ENCODE measurements around the gene KIR2DL3. TPM values are rescaled to one million over a fixed set of nuclear protein-coding genes. Genes with fewer than 3 reads are reported as not detected.
"Not testable (repeated sequence)": the region's sequence is repeated elsewhere in the genome, so short reads cannot be mapped to it uniquely, and the experiment has no call there.

Gene KIR2DL3
- total RNA-seq, 1 experiment from 2014 or later = not detected

GRCh38 chr19:54775830-54776229 lies 37.5 kb downstream of the KIR2DL3 start:
- not testable (repeated sequence) for H3K14ac ChIP-seq (ENCODE audit: insufficient read depth, low read length); H3K4me3 Mint-ChIP-seq; H3K23ac ChIP-seq (ENCODE audit: insufficient read length, low read depth, low read length); H2BK5ac ChIP-seq (ENCODE audit: insufficient read length, low read length); H3K27me3 ChIP-seq (ENCODE audit: insufficient read depth, low read length); H3K27ac ChIP-seq (ENCODE audit: insufficient read length, low read depth, low read length); H3K79me2 ChIP-seq (ENCODE audit: insufficient read depth, low read length); H3K4ac ChIP-seq (ENCODE audit: low read depth, low read length); DNase-seq; H3K9ac ChIP-seq (ENCODE audit: extremely low read depth, insufficient read length, low read length); H4K20me1 ChIP-seq (ENCODE audit: control insufficient read depth, insufficient read depth, insufficient read length); H3T11ph ChIP-seq (ENCODE audit: low read length); H4K8ac ChIP-seq (replicated peaks; ENCODE audit: insufficient read length, low read depth, low read length); H2BK15ac ChIP-seq (ENCODE audit: low read depth, low read length); H2AK5ac ChIP-seq (ENCODE audit: insufficient read length, low read length); H4K5ac ChIP-seq (ENCODE audit: insufficient read length, low read depth, low read length); H3K56ac ChIP-seq (ENCODE audit: insufficient read length, low read depth, low read length); H3K23me2 ChIP-seq (ENCODE audit: insufficient read length, low read depth, low read length, poor library complexity, severe bottlenecking); H3K4me1 ChIP-seq (ENCODE audit: insufficient read depth, low read length); H3K27me3 Mint-ChIP-seq (ENCODE audit: low read depth); H3K79me1 ChIP-seq (ENCODE audit: insufficient read depth, low read depth, low read length, poor library complexity, severe bottlenecking); H2BK120ac ChIP-seq (ENCODE audit: low read depth, low read length, poor library complexity, severe bottlenecking); H3K4me1 Mint-ChIP-seq; H3K18ac ChIP-seq (ENCODE audit: insufficient read length, low read depth, low read length); H3K27ac Mint-ChIP-seq; H2AFZ ChIP-seq (ENCODE audit: low read length); H3K4me2 ChIP-seq (ENCODE audit: insufficient read depth, insufficient read length, low read length); H2BK20ac ChIP-seq (ENCODE audit: low read depth, low read length, poor library complexity, severe bottlenecking); H4K91ac ChIP-seq (ENCODE audit: insufficient read length, low read depth, low read length); H2BK12ac ChIP-seq (ENCODE audit: insufficient read length, low read depth, low read length)
- peaks cover 68% of the 10 kb centered on the region for H3K9me3 ChIP-seq (ENCODE audit: control insufficient read depth, low read depth, low read length)
- Mint-ChIP-seq H3K9me3 (peaks cover 89 to 92% of the 10 kb centered on the region in 2 experiments), H3K36me3 (ENCODE audit: insufficient read depth in 1 of 3, low read depth in 3 of 3) (peaks cover 4 to 50% (median 15%) of the 10 kb centered on the region in 3 experiments; a peak in 6 of 7 replicates)
- WGBS (ENCODE audit: extremely low coverage, insufficient read length, low lambda C conversion rate) = no CpG with 5 or more reads among the region's 8 CpGs

GRCh38 chr19:54777851-54778250 lies 39.5 kb downstream of the KIR2DL3 start:
- not testable (repeated sequence) for DNase-seq; H3K27me3 ChIP-seq (ENCODE audit: insufficient read depth, low read length); H3K9ac ChIP-seq (ENCODE audit: extremely low read depth, insufficient read length, low read length); H3K27ac Mint-ChIP-seq; H2BK20ac ChIP-seq (ENCODE audit: low read depth, low read length, poor library complexity, severe bottlenecking); H3K4ac ChIP-seq (ENCODE audit: low read depth, low read length); H4K20me1 ChIP-seq (ENCODE audit: control insufficient read depth, insufficient read depth, insufficient read length); H3K27me3 Mint-ChIP-seq (ENCODE audit: low read depth); H3K4me1 Mint-ChIP-seq; H3K4me2 ChIP-seq (ENCODE audit: insufficient read depth, insufficient read length, low read length); H3K14ac ChIP-seq (ENCODE audit: insufficient read depth, low read length); H2AFZ ChIP-seq (ENCODE audit: low read length); H3K23me2 ChIP-seq (ENCODE audit: insufficient read length, low read depth, low read length, poor library complexity, severe bottlenecking); H2AK5ac ChIP-seq (ENCODE audit: insufficient read length, low read length); H4K8ac ChIP-seq (replicated peaks; ENCODE audit: insufficient read length, low read depth, low read length); H3K4me3 Mint-ChIP-seq; H3K56ac ChIP-seq (ENCODE audit: insufficient read length, low read depth, low read length); H2BK12ac ChIP-seq (ENCODE audit: insufficient read length, low read depth, low read length); H2BK5ac ChIP-seq (ENCODE audit: insufficient read length, low read length); H2BK15ac ChIP-seq (ENCODE audit: low read depth, low read length); H3T11ph ChIP-seq (ENCODE audit: low read length); H3K18ac ChIP-seq (ENCODE audit: insufficient read length, low read depth, low read length); H3K23ac ChIP-seq (ENCODE audit: insufficient read length, low read depth, low read length); H3K79me2 ChIP-seq (ENCODE audit: insufficient read depth, low read length); H3K4me1 ChIP-seq (ENCODE audit: insufficient read depth, low read length); H3K27ac ChIP-seq (ENCODE audit: insufficient read length, low read depth, low read length); H3K79me1 ChIP-seq (ENCODE audit: insufficient read depth, low read depth, low read length, poor library complexity, severe bottlenecking); H4K5ac ChIP-seq (ENCODE audit: insufficient read length, low read depth, low read length); H2BK120ac ChIP-seq (ENCODE audit: low read depth, low read length, poor library complexity, severe bottlenecking); H4K91ac ChIP-seq (ENCODE audit: insufficient read length, low read depth, low read length)
- H3K36me3 Mint-ChIP-seq (ENCODE audit: insufficient read depth in 1 of 3, low read depth in 3 of 3) = peaks cover 4 to 50% (median 13%) of the 10 kb centered on the region in 3 experiments; a peak in 6 of 7 replicates
- peaks cover 48% of the 10 kb centered on the region for H3K9me3 ChIP-seq (ENCODE audit: control insufficient read depth, low read depth, low read length)
- no CpG with 5 or more reads among the region's 4 CpGs for WGBS (ENCODE audit: extremely low coverage, insufficient read length, low lambda C conversion rate)
- peaks cover 87 to 90% of the 10 kb centered on the region in 2 experiments for H3K9me3 Mint-ChIP-seq

All from H9 (cell line).